Stimulated activated CD4-positive, alpha-beta T cell treated with anti-CD3 and anti-CD28 coated beads, Interleukin-1b, Interleukin-23, amount 100 ng/mL, for 1 hour (primary cell): ENCODE data around the gene CENPN.

Source experiments
- DNase-seq, 2 donors: peaks; one replicate each; pipeline ENCODE4 v3.0.0-alpha.2; 2020; ENCODE audit warnings: low read depth in 2 of 2

Gene CENPN

GRCh38 chr16:81006813-81007695 is at the start of gene CENPN, which contains the start of gene CMC2:
CENPN (plus strand) TSS chr16:81007214; CDS start chr16:81011940, 4,726 bp downstream.
CMC2 (minus strand) TSS chr16:81006885; CDS start chr16:80997394, 9,491 bp downstream.
- DNase-seq: peak; percentile 91 to 93

- no peak for DNase-seq
These were observed 48.7 kb upstream of the CENPN start for GRCh38 chr16:80958284-80958683.

- no peak for DNase-seq
These were observed 44.1 kb upstream of the CENPN start for GRCh38 chr16:80962879-80963278.

GRCh38 chr16:80964351-80964750 is 42.7 kb upstream of the CENPN start:
- no peak for DNase-seq

GRCh38 chr16:80966617-80967016 is 40.4 kb upstream of the CENPN start:
- DNase-seq: no peak

- no peak for DNase-seq
These were observed 38.5 kb upstream of the CENPN start for GRCh38 chr16:80968386-80969113.

- DNase-seq: no peak
These were observed 37.9 kb upstream of the CENPN start for GRCh38 chr16:80969114-80969484.

GRCh38 chr16:80971819-80972218 is 35.2 kb upstream of the CENPN start:
- DNase-seq: no peak

GRCh38 chr16:80972611-80973010 is 34.4 kb upstream of the CENPN start:
- DNase-seq: no peak

GRCh38 chr16:80973991-80974390 is 33.0 kb upstream of the CENPN start:
- DNase-seq: no peak

- no peak for DNase-seq
These were observed 32.2 kb upstream of the CENPN start for GRCh38 chr16:80974649-80975376.

- DNase-seq: no peak
These were observed 30.1 kb upstream of the CENPN start for GRCh38 chr16:80976946-80977345.

GRCh38 chr16:80981103-80981502 is 25.9 kb upstream of the CENPN start:
- DNase-seq: no peak

- DNase-seq: no peak
These were observed 24.4 kb upstream of the CENPN start for GRCh38 chr16:80982646-80983045.

GRCh38 chr16:80984124-80984892 is 22.7 kb upstream of the CENPN start:
- DNase-seq: no peak

- no peak for DNase-seq
These were observed 21.4 kb upstream of the CENPN start for GRCh38 chr16:80985611-80986010.

- no peak for DNase-seq
These were observed 20.5 kb upstream of the CENPN start for GRCh38 chr16:80986557-80986956.

GRCh38 chr16:80988756-80989155 is 18.3 kb upstream of the CENPN start:
- no peak for DNase-seq

GRCh38 chr16:80989801-80990200 is 17.2 kb upstream of the CENPN start:
- DNase-seq: no peak

- DNase-seq: no peak
These were observed 16.4 kb upstream of the CENPN start for GRCh38 chr16:80990577-80990976.

- DNase-seq: no peak
These were observed 16.0 kb upstream of the CENPN start for GRCh38 chr16:80990978-80991377.
